HG03378 (cell line): ENCODE measurements around the gene SOX18.

Experiments used
- ATAC-seq: cut with Tn5 transposase; IDR thresholded peaks from one replicate; pipeline ENCODE4 v1.9.1; 2021; ENCODE audit warnings: mild to moderate bottlenecking, moderate library complexity; ENCODE audit not compliant: unreplicated experiment

The SOX18 gene

DNA sequence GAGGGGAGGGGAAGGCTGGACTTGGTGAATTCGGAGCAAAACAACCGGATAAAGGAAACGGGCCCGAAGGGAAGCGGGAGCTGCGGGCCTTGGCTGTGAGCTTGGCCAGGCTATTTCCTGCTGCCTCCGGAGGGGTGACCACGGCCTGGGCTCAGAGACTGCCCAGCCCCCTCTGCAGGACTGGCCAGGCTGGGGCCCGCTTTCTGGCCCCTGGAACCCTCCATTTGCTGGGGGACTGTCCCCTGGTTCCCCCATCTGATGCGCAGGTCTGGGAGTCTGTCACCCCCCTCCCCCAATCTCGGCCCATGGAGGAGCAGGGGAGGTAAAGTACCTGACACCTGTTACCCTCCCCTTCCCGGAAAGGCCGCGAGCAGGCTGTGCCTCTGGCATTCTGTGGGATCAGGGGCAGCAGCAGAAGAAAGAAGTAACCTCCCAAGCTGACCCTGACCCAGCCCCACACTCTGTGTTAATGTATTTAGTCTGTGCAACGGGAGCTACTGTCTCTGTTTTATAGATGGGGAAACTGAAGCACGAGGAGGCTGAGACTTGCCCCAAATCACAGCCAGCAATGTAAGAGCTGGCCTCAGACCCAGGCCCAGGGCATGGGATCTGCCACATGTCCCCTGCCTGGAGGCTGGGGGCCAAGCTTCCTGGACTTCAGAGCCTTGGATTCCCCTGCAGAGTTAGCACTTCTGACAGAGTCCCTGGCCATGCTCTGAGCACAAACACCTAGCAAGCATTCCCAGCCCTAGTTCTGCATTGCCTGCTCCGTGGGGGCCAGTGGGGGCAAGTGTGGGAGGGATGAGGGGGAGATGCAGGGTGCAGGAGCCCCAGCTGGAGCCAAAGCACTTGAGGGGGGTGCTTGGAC lies 9.9 kb downstream of the SOX18 start:
- ATAC-seq: no peak

DNA sequence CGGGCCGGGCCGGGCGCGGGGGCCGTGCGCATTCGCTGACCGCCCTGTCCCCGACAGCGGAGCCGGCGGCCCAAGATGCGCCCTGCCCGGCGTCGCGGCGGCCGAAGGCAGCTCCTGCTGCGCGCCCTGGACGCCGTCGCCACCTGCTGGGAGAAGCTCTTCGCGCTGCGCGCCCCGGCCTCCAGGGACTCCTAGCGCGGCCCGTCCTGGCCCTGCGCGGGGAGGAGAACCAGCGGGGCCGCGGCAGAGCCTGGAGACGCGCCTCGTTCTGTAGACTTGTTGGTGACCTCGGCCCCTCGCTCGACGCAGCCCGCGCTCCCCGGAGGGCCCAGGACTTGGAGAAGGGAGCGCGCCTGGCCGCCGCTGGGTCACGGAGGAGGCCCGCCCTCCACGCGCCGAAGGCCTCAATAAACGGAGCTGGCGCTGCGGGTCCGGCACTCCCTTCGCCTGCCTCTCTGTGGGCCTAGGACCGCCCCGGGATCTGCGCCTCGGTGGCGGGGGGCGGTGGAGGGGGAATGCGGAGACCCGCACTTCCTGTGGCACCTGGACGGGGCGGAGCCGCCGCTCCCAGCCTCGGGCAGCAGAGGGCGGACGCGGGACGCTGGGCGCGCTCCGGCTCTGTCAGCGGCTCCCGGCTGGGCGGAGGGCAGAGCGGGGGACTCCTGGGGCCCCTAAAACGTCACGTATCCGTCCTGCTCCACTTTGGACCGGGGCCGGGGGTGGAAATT lies 10.7 kb downstream of the SOX18 start:
- no peak for ATAC-seq

DNA sequence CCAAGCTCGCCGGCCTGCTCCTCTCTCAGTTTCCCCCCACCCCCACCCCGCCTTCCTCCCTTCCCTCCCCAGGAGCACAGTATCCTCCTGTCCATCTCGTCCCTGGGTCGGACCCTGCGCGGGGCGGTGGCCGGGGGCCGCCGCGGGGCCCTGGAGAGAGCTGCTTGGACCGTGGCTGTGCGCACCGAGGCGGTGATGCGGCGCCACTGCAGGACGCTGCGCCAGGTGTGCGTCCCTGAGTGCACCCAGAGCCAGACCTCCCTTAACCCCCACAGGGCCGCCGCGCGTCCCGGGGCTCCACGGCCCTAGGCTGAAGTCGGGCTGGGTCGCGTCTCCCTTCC lies 11.2 kb downstream of the SOX18 start:
- ATAC-seq: no peak

DNA sequence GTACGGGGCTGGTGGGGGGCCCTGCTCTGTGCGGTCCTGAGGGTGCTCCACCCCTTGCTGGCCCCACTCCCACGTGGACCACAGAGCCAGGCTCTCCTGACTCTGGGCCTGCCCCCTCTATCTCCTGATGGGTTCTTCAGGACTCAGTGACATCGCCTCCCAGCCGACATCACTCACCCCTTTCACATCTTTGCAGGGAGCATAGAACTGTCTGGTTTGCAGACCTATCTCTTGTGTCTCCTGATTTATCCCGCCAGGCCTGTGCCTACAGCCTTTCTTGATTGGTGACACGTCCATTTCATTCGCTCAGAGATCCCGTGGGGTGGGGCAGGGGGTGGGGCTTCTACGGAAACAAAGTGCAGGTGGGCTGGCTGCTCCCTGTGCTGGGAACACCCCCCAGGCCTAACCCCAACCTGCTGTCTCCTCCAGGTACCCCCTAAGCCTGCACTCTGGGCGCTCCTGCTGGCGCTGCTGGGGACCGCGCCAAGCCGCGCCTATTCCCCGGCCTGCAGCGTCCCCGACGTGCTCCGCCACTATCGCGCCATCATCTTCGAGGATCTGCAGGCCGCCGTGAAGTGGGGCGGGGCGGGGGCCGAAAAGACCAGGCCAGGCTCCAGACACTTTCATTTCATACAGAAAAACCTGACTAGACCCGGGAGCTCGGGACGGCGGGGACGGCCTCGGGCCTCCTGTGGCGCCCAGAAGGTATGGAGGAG lies 11.8 kb downstream of the SOX18 start:
- ATAC-seq: no peak

DNA sequence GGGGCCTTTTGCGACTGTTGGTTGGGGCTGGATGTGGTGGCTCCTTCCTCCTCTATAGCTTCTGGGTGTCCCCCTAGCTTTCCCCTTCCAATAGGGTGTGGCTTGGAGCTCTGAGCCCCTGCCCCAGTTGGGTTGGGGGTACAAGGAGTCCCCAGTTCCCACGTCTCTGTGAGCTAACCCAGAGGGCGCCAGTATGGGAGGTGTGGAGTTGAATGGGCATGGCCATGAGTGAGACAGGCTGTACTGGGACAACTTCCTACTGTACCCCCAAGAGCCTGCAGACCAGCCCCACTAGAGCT lies 12.3 kb downstream of the SOX18 start:
- no peak for ATAC-seq

DNA sequence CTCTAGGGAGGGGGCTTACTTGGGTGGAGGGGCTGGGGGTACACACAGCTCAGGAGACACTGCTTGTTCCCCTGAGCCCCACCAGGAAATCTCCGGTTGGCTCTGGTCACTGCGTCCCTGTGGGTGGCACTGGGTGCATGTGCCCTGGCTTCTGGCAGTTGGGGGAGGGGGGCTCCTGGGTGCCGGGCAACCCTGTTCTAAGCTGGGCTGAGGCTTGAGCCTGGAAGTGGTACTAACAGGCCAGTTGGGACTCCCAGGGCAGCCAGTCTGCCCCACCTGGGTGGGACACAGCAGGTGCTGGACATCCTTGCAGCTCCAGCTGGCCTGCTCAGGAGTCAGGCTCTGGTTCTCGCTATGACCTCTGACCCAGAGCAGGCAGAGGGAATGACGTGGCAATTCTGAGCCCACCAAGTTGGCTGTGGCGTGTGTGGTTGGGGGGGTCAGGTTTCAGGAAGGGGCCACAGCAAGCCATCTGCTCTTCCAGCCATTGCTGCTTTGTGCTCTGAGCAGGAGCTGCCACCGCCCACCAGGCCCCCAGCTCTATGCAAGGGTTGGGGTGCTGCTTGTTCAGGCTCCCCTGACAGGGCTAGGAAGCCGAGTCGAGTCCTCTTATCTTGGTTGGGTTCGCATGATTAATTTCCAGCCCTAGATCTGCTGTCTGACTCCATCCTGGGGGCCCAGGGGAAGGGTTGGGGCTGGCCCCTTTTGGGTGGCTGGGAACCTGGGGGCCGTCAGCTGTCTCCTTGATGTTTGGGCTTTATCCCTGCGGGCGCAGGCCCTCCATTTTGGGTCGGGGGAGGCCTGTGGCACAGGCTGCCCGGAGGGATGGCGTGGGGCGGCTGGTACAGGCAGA lies 12.9 kb downstream of the SOX18 start:
- ATAC-seq: no peak

DNA sequence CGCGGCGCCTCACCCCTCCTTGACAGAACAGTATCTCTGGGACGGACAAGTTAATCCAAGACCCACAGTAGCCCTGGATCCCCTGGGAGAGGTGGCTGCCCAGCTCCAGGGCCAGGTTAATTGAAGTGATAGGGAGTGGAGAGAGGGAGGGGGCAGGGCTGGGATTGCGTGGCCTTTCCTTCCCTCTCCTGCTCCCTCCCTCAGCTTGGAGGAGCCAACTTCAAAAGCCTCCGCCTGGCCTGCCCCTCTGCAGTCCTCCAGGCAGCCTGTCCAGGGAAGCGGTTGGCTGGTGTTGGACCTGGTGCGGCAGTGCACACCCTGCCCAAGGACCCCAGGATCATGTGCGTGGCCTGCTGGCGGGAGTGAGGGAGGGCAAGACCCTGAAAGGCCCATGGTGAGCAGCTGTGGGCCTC lies 13.5 kb downstream of the SOX18 start, which contains the start of gene C20orf204:
Gene C20orf204, plus strand, starts transcription at position 250 of the 413 bp plus-strand sequence. Its CDS starts 142 bp downstream, at position 392.
- ATAC-seq: no peak

DNA sequence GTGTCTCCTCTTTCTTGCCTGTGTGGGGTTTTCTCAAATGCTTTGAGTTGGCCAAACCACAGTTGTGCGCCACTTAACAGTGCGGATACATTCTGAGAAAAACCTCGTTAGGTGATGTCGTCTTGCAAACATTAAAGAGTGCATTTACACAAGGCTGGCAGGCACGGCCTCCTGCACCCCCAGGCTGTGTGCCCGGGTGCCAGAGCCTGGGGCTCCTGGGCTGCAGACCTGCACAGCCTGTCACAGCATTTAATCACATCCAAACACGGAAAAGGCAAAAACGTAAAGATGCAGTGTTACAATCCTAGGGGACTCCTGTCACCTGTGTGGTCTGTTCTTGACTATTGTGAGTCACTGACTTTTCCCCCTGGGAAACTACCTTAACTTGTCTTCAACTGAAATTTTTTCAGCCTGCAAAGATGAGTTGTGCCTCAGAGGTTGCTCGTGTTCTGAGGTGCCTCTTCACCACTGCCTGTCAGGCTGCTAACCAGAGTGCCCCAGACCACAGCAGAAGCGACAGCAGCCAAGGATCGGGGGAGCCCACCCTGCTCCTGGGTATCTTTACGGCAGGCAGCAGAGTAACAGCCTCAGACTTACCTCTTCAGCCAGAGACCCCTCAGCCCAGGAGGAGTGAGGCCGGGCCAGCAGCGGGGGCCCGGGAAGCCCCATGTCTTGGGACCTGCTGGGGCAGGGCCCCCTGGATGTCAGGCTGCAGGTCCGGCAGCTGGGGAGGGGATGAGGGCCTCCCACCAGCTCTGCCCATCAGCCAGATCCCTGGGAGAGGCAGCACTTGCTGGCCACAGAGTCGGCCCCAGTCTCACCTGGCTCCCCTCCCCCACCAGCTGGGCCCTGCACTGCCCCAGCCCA lies 14.1 kb downstream of the SOX18 start:
- ATAC-seq: no peak

DNA sequence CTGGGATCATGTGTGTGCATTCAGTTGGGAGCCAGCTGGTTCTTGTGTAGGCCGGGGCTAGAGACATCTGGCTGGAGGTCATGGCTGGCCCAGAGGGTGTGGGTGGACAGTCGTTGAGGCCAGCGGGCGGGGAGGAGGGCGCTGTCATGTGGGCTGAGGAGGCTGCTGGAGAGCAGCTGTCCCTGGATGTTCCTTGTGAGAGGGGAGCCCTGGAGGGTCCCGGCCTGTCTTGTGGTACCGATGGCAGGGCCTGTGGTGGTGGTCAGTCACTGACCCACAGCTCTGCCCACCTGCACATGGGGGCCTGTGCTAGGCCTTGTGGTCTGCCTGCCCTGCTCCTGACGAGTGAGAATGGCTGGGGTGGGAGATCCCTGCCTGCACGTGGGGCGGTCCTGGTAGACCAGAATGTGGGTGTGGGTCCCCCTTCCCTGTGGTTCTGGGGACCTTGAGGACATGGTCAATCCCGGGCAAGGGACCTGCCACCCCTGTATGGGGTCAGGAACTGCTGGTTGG lies 15.4 kb downstream of the SOX18 start:
- no peak for ATAC-seq

DNA sequence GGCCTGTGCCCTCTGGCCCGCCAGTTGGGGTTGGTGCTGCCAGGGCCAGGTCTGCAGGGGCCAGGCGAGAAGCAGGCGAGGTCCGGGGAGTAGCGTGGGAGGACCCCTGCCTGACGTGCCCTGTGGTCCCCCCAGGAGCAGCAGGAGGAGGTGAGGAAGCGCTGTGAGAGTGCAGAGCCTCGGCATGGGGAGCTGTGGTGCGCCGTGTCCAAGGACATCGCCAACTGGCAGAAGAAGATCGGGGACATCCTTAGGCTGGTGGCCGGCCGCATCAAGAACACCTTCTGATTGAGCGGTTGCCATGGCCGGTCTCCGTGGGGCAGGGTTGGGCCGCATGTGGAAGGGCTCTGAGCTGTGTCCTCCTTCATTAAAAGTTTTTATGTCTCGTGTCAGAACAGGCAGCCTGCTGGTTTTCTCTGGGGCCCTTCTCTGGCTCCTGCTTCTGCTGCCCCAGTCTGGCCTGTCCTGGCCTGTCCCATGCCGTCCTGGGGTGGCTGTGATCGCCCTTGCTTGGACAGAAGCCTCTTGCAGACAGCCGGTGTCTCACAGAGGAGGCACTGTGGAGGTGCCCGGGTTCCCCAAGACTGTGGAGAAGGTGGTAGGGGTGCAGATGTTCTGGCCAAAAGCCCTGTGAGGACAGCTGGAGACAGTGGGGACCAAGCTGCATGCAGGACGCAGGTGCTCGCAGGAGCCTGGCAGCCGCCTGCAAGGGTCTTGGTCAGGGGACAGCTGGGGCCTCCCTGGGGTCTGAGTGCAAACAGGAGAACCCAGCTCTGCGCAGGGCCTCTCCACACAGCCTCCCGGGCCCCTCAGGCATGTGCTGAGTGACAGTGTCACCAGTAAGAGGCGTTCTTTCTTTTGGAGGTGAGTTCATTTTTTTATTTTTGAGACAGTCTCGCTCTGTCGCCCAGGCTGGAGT lies 16.5 kb downstream of the SOX18 start:
- ATAC-seq: no peak

DNA sequence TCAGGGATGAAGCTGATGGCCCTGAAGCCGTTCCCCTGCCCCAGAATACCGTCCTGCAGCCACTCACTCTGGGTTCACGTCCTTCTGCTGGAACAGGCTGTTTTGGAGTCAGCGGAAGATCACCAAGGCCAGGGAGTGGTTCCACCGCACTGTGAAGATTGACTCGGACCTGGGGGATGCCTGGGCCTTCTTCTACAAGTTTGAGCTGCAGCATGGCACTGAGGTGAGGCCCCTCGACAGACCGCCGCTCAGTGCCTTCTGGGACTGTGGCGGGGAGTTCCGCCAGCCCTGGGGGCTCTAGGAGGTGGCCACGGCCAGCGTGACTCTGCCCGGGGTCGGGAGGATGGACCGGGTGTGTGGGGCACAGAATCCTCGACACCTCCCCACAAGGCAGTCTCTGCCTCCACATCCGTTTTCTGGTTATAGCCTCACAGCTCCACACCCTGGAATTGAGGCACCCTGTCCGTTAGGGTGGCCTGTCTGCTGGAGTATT lies 17.6 kb downstream of the SOX18 start:
- no peak for ATAC-seq

DNA sequence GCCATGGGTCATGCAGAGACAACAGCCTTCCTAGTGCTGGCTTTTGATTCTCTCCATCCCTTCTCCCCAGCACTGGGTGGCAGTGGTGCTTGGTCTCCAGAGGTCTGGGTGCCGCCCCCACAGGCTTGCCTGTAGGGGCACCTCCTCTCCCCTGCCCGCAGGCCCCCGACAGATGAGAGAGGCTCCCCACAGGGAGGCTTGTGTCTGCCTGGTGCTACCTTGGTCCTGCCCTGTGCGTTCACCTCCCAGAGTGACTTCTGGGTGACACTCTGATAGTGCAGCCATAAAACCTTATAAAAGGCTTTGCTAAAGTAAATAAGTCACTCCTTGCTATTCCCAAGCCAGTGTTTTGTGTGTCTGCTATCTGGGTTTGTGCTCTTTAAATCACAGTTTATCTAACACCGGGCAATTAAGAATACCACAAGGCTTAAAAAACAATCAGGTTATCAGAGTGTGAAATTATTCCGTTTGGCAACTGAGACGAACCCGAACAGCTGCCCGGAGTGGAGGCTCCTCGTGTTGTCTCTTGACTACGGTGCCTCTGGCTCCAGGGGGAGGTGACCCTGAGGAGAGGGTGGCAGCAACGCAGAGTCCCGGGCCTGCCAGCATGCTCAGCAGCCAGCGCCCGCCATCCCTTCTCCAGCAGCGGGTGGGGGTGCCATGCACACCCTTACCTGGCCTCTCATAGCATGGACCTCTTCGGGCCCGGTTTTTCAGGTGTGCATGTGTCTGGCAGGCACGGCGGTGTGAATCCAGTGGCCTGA lies 18.9 kb downstream of the SOX18 start:
- no peak for ATAC-seq

DNA sequence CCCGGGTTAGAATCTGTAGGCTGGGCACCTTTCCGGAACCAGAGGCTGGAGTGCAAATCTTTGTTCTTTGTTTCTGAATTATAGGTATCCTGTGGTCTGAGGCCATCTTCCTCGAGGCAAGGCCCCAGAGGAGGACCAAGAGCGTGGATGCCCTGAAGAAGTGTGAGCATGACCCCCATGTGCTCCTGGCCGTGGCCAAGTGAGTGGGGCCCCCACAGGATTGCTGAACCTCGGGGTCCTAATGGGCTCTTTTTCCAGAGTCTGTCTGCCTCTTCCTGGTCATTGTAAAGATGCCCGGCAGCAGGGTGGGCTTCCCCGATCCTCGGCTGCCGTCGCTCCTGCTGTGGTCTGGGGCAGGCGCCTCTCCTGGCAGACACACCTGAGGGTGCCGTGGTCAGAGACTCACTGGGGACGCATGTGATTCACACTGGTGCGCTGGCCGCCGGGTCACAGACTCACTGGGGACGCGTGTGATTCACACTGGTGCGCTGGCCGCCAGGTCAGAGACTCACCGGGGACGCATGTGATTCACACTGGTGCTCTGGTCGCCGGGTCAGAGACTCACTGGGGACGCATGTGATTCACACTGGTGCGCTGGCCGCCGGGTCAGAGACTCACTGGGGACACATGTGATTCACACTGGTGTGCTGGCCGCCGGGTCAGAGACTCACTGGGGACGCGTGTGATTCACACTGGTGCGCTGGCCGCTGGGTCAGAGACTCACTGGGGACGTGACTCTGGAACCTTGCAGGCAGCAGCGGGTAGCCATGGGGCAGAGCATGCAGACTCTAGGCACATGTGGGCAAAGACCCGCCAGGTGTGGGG lies 19.9 kb downstream of the SOX18 start:
- ATAC-seq: no peak

DNA sequence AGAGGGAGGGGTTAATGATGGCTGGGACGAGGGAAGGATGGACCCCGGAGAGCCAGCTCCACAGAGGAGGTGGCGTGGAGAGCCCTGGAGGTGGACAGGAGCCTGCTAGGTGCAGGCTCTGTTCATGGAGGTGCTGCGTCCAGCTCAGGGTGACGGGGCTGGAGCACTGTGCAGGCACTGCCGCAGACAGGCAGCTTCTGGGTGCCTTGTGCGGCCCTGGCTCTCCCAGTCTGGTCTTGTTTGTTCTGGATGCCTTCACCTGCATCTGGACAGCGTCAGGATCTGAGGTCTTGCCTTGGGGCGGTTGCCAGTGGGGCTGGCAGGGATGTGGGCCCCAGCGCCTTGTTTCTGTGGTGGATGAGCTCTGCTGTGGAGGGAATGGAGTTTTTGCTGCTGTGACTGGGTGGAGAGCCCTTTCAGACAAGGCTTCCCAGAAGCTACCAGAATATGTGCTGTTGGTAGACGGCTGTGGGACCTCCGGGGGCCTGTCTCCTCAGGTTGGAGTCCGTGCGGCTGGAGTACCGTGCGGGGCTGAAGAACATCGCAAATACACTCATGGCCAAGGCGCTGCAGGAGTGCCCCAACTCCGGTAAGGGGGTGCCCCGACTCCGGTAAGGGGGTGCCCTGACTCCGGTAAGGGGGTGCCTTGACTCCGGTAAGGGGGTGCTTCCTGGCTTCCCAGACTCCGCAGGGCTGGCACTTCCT lies 21.3 kb downstream of the SOX18 start:
- ATAC-seq: no peak

DNA sequence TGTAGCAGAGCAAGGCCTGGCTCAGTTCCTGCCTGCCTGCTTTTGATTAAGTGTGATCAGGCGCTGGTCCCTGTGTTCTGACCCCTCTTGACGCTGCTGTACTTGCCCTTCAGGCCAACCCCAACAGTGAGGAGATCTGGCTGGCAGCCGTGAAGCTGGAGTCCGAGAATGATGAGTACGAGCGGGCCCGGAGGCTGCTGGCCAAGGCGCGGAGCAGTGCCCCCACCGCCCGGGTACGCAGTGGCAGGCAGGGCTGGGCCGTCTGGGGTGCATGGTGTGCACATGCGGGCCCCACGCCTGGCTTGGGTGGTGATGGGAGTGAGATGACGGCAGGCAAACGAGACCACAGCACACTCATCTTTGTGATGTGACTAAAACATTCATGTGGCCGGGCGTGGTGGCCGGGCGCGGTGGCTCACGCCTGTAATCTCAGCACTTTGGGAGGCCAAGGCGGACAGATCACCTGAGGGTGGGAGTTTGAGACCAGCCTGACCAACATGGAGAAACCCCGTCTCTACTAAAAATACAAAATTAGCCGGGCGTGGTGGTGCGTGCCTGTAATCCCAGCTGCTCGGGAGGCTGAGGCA lies 23.5 kb downstream of the SOX18 start:
- ATAC-seq: no peak
